Measurements from ENCODE around the gene RBP2.

RBP2 gene

GRCh38 chr3:139482206-139482605, 5.9 kb upstream of the RBP2 start:
- no peak overlapping the region for H3K27ac ChIP-seq (ENCODE audit: low read depth, low read length)
- H3K4me3 ChIP-seq (ENCODE audit: low read depth in 1 of 5, low read length in 5 of 5), result no peak overlapping the region
- H3K27me3 ChIP-seq (ENCODE audit: control insufficient read depth in 5 of 5, insufficient read depth in 4 of 5, low read length in 5 of 5), result no peaks in the 10 kb centered on the region
- H3K9ac ChIP-seq (ENCODE audit: low read length in 5 of 5), result no peak overlapping the region
- no peaks in the 10 kb centered on the region for H3K36me3 ChIP-seq (ENCODE audit: control insufficient read depth in 5 of 5, insufficient read depth in 5 of 5, low read length in 5 of 5)
- H3K4me1 ChIP-seq (ENCODE audit: control insufficient read depth in 5 of 5, insufficient read depth in 5 of 5, low read length in 5 of 5), result no peaks in the 10 kb centered on the region
- no peaks in the 10 kb centered on the region for H3K9me3 ChIP-seq (ENCODE audit: control insufficient read depth in 5 of 5, low read length in 5 of 5)

- Histone ChIP-seq H3K4me1 (ENCODE audit: control insufficient read depth in 5 of 5, insufficient read depth in 5 of 5, low read length in 5 of 5) (no peaks in the 10 kb centered on the region), H3K36me3 (ENCODE audit: control insufficient read depth in 5 of 5, insufficient read depth in 5 of 5, low read length in 5 of 5) (no peaks in the 10 kb centered on the region)
Observed at GRCh38 chr3:139481116-139481515, 4.8 kb upstream of the RBP2 start.

GRCh38 chr3:139480585-139480984, 4.3 kb upstream of the RBP2 start:
- no peaks in the 10 kb centered on the region for H3K9me3 ChIP-seq (ENCODE audit: control insufficient read depth in 5 of 5, low read length in 5 of 5)
- H3K4me1 ChIP-seq (ENCODE audit: control insufficient read depth in 5 of 5, insufficient read depth in 5 of 5, low read length in 5 of 5), result no peaks in the 10 kb centered on the region
- no peaks in the 10 kb centered on the region for H3K36me3 ChIP-seq (ENCODE audit: control insufficient read depth in 5 of 5, insufficient read depth in 5 of 5, low read length in 5 of 5)
- no peak overlapping the region for H3K27ac ChIP-seq (ENCODE audit: low read depth, low read length)
- no peak overlapping the region for H3K4me3 ChIP-seq (ENCODE audit: low read depth in 1 of 5, low read length in 5 of 5)
- no peak overlapping the region for H3K9ac ChIP-seq (ENCODE audit: low read length in 5 of 5)
- no peaks in the 10 kb centered on the region for H3K27me3 ChIP-seq (ENCODE audit: control insufficient read depth in 5 of 5, insufficient read depth in 4 of 5, low read length in 5 of 5)

More at GRCh38 chr3:139481116-139481515, 4.8 kb upstream of the RBP2 start:
- H3K9ac ChIP-seq (ENCODE audit: low read length in 5 of 5), result no peak overlapping the region
- H3K27ac ChIP-seq (ENCODE audit: low read depth, low read length), result no peak overlapping the region
- no peaks in the 10 kb centered on the region for H3K27me3 ChIP-seq (ENCODE audit: control insufficient read depth in 5 of 5, insufficient read depth in 4 of 5, low read length in 5 of 5)
- no peak overlapping the region for H3K4me3 ChIP-seq (ENCODE audit: low read depth in 1 of 5, low read length in 5 of 5)
- H3K9me3 ChIP-seq (ENCODE audit: control insufficient read depth in 5 of 5, low read length in 5 of 5), result no peaks in the 10 kb centered on the region

GRCh38 chr3:139477710-139478640, 1.7 kb upstream of the RBP2 start:
- no peak overlapping the region for H3K4me3 ChIP-seq (ENCODE audit: low read depth in 1 of 5, low read length in 5 of 5)
- no peak overlapping the region for H3K9ac ChIP-seq (ENCODE audit: low read length in 5 of 5)
- H3K27ac ChIP-seq (ENCODE audit: low read depth, low read length), result no peak overlapping the region
- no peaks in the 10 kb centered on the region for H3K36me3 ChIP-seq (ENCODE audit: control insufficient read depth in 5 of 5, insufficient read depth in 5 of 5, low read length in 5 of 5)
- no peaks in the 10 kb centered on the region for H3K4me1 ChIP-seq (ENCODE audit: control insufficient read depth in 5 of 5, insufficient read depth in 5 of 5, low read length in 5 of 5)
- H3K27me3 ChIP-seq (ENCODE audit: control insufficient read depth in 5 of 5, insufficient read depth in 4 of 5, low read length in 5 of 5), result no peaks in the 10 kb centered on the region
- no peaks in the 10 kb centered on the region for H3K9me3 ChIP-seq (ENCODE audit: control insufficient read depth in 5 of 5, low read length in 5 of 5)

- H3K9me3 ChIP-seq (ENCODE audit: control insufficient read depth in 5 of 5, low read length in 5 of 5), result no peaks in the 10 kb centered on the region
- no peaks in the 10 kb centered on the region for H3K27me3 ChIP-seq (ENCODE audit: control insufficient read depth in 5 of 5, insufficient read depth in 4 of 5, low read length in 5 of 5)
- no peaks in the 10 kb centered on the region for H3K36me3 ChIP-seq (ENCODE audit: control insufficient read depth in 5 of 5, insufficient read depth in 5 of 5, low read length in 5 of 5)
- H3K4me1 ChIP-seq (ENCODE audit: control insufficient read depth in 5 of 5, insufficient read depth in 5 of 5, low read length in 5 of 5), result no peaks in the 10 kb centered on the region
- H3K27ac ChIP-seq (ENCODE audit: low read depth, low read length), result no peak overlapping the region
- no peak overlapping the region for H3K4me3 ChIP-seq (ENCODE audit: low read depth in 1 of 5, low read length in 5 of 5)
- H3K9ac ChIP-seq (ENCODE audit: low read length in 5 of 5), result no peak overlapping the region
Observed at GRCh38 chr3:139473155-139473771, 3.1 kb downstream of the RBP2 start.

- no peaks in the 10 kb centered on the region for H3K27me3 ChIP-seq (ENCODE audit: control insufficient read depth in 5 of 5, insufficient read depth in 4 of 5, low read length in 5 of 5)
- no peak overlapping the region for H3K9ac ChIP-seq (ENCODE audit: low read length in 5 of 5)
Observed at GRCh38 chr3:139472380-139473010, 3.8 kb downstream of the RBP2 start.

GRCh38 chr3:139470199-139470598, 6.1 kb downstream of the RBP2 start:
- H3K4me1 ChIP-seq (ENCODE audit: control insufficient read depth in 5 of 5, insufficient read depth in 5 of 5, low read length in 5 of 5), result no peaks in the 10 kb centered on the region
- no peak overlapping the region for H3K9ac ChIP-seq (ENCODE audit: low read length in 5 of 5)
- no peaks in the 10 kb centered on the region for H3K36me3 ChIP-seq (ENCODE audit: control insufficient read depth in 5 of 5, insufficient read depth in 5 of 5, low read length in 5 of 5)
- H3K27me3 ChIP-seq (ENCODE audit: control insufficient read depth in 5 of 5, insufficient read depth in 4 of 5, low read length in 5 of 5), result no peaks in the 10 kb centered on the region
- H3K27ac ChIP-seq (ENCODE audit: low read depth, low read length), result no peak overlapping the region
- no peaks in the 10 kb centered on the region for H3K9me3 ChIP-seq (ENCODE audit: control insufficient read depth in 5 of 5, low read length in 5 of 5)
- no peak overlapping the region for H3K4me3 ChIP-seq (ENCODE audit: low read depth in 1 of 5, low read length in 5 of 5)

More at GRCh38 chr3:139472380-139473010, 3.8 kb downstream of the RBP2 start:
- H3K9me3 ChIP-seq (ENCODE audit: control insufficient read depth in 5 of 5, low read length in 5 of 5), result no peaks in the 10 kb centered on the region
- no peak overlapping the region for H3K27ac ChIP-seq (ENCODE audit: low read depth, low read length)
- no peaks in the 10 kb centered on the region for H3K4me1 ChIP-seq (ENCODE audit: control insufficient read depth in 5 of 5, insufficient read depth in 5 of 5, low read length in 5 of 5)
- H3K4me3 ChIP-seq (ENCODE audit: low read depth in 1 of 5, low read length in 5 of 5), result no peak overlapping the region
- no peaks in the 10 kb centered on the region for H3K36me3 ChIP-seq (ENCODE audit: control insufficient read depth in 5 of 5, insufficient read depth in 5 of 5, low read length in 5 of 5)

GRCh38 chr3:139468399-139468798, 7.9 kb downstream of the RBP2 start:
- Histone ChIP-seq H3K9me3 (ENCODE audit: control insufficient read depth in 5 of 5, low read length in 5 of 5) (no peaks in the 10 kb centered on the region), H3K27me3 (ENCODE audit: control insufficient read depth in 5 of 5, insufficient read depth in 4 of 5, low read length in 5 of 5) (no peaks in the 10 kb centered on the region), H3K36me3 (ENCODE audit: control insufficient read depth in 5 of 5, insufficient read depth in 5 of 5, low read length in 5 of 5) (no peaks in the 10 kb centered on the region), H3K9ac (ENCODE audit: low read length in 5 of 5) (no peak overlapping the region), H3K4me1 (ENCODE audit: control insufficient read depth in 5 of 5, insufficient read depth in 5 of 5, low read length in 5 of 5) (no peaks in the 10 kb centered on the region), H3K4me3 (ENCODE audit: low read depth in 1 of 5, low read length in 5 of 5) (no peak overlapping the region), H3K27ac (ENCODE audit: low read depth, low read length) (no peak overlapping the region)

- Histone ChIP-seq H3K36me3 (ENCODE audit: control insufficient read depth in 5 of 5, insufficient read depth in 5 of 5, low read length in 5 of 5) (no peaks in the 10 kb centered on the region), H3K4me3 (ENCODE audit: low read depth in 1 of 5, low read length in 5 of 5) (no peak overlapping the region), H3K27me3 (ENCODE audit: control insufficient read depth in 5 of 5, insufficient read depth in 4 of 5, low read length in 5 of 5) (no peaks in the 10 kb centered on the region), H3K9me3 (ENCODE audit: control insufficient read depth in 5 of 5, low read length in 5 of 5) (no peaks in the 10 kb centered on the region), H3K27ac (ENCODE audit: low read depth, low read length) (no peak overlapping the region), H3K4me1 (ENCODE audit: control insufficient read depth in 5 of 5, insufficient read depth in 5 of 5, low read length in 5 of 5) (no peaks in the 10 kb centered on the region), H3K9ac (ENCODE audit: low read length in 5 of 5) (no peak overlapping the region)
Observed at GRCh38 chr3:139466360-139466759, 10.0 kb downstream of the RBP2 start.

- Histone ChIP-seq H3K27me3 (ENCODE audit: control insufficient read depth in 5 of 5, insufficient read depth in 4 of 5, low read length in 5 of 5) (no peaks in the 10 kb centered on the region), H3K9ac (ENCODE audit: low read length in 5 of 5) (no peak overlapping the region), H3K36me3 (ENCODE audit: control insufficient read depth in 5 of 5, insufficient read depth in 5 of 5, low read length in 5 of 5) (no peaks in the 10 kb centered on the region), H3K4me3 (ENCODE audit: low read depth in 1 of 5, low read length in 5 of 5) (no peak overlapping the region), H3K27ac (ENCODE audit: low read depth, low read length) (no peak overlapping the region), H3K9me3 (ENCODE audit: control insufficient read depth in 5 of 5, low read length in 5 of 5) (no peaks in the 10 kb centered on the region), H3K4me1 (ENCODE audit: control insufficient read depth in 5 of 5, insufficient read depth in 5 of 5, low read length in 5 of 5) (peaks cover 0 to 1% (median 0%) of the 10 kb centered on the region in 5 donors)
Observed at GRCh38 chr3:139465636-139466035, 10.7 kb downstream of the RBP2 start.

All from subcutaneous abdominal adipose tissue (tissue), 5 donors.